ENCODE measurements around the gene MAP3K5. TPM values are rescaled to one million over a fixed set of nuclear protein-coding genes. Genes with fewer than 3 reads are reported as not detected.

MAP3K5 gene
- total and polyA plus RNA-seq, 9 of the 15 experiments (the other 6 are each of a cell fraction or from before 2014, with no cell fraction given), result 2.2 to 13.0 (median 9.9) TPM

DNA sequence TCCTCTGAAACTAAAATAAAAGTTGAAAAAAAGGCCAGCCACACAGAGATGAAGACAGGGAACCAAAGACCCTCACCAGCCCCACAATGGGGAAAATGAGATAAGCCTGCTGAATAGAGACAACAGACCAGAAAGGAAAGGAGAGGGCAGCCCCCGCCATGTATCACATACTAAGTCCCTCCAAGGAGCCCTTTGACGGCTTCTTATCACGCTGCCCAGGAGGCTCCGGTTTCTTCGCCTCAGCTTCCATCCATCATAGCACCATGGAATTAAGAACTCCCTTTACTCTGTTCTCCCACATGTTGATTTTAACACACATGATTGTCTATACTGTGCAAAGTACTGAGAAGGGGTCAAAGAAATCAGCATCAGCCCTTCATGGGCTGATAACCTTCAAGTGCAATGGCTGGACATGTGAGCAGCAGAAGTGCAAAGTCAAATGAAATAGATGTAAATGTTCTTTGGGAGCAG, 54.9 kb downstream of the MAP3K5 start (continued):
- 0 out of 2 replicates have a peak, but pooled peaks have one; percentile 41 for TF ChIP-seq HOMEZ (CRISPR knock-in tag; IDR thresholded peaks at IDR 0.05)
- no peak for TF ChIP-seq MYBL2 (IDR thresholded peaks at IDR 0.05; ENCODE audit: low read depth)
- TF ChIP-seq MYBL2 (CRISPR knock-in tag; IDR thresholded peaks at IDR 0.05; ENCODE audit: borderline replicate concordance), result no peak
- TF ChIP-seq GABPB2 (CRISPR knock-in tag; conservative IDR thresholded peaks at IDR 0.05), result no peak
- no peak for TF ChIP-seq ZNF395 (CRISPR knock-in tag; IDR thresholded peaks at IDR 0.05)
- TF ChIP-seq, protein P1, sequence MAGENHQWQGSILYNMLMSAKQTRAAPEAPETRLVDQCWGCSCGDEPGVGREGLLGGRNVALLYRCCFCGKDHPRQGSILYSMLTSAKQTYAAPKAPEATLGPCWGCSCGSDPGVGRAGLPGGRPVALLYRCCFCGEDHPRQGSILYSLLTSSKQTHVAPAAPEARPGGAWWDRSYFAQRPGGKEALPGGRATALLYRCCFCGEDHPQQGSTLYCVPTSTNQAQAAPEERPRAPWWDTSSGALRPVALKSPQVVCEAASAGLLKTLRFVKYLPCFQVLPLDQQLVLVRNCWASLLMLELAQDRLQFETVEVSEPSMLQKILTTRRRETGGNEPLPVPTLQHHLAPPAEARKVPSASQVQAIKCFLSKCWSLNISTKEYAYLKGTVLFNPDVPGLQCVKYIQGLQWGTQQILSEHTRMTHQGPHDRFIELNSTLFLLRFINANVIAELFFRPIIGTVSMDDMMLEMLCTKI (IDR thresholded peaks at IDR 0.05; ENCODE audit: partially characterized antibody), result no peak
- TF ChIP-seq, protein P2, sequence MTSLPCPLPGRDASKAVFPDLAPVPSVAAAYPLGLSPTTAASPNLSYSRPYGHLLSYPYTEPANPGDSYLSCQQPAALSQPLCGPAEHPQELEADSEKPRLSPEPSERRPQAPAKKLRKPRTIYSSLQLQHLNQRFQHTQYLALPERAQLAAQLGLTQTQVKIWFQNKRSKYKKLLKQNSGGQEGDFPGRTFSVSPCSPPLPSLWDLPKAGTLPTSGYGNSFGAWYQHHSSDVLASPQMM (CRISPR knock-in tag; IDR thresholded peaks at IDR 0.05), result no peak
- TF ChIP-seq ZFPM2 (CRISPR knock-in tag; IDR thresholded peaks at IDR 0.05), result no peak
- peak; percentile 37 for TF ChIP-seq PHF20 (IDR thresholded peaks at IDR 0.05; ENCODE audit: partially characterized antibody)
- TF ChIP-seq DMBX1 (CRISPR knock-in tag; IDR thresholded peaks at IDR 0.05; ENCODE audit: borderline replicate concordance), result no peak
- no peak; a peak in 1 of 4 replicates for TF ChIP-seq FOXA3 (CRISPR knock-in tag; conservative IDR thresholded peaks at IDR 0.05 in 1 of 2, IDR thresholded peaks at IDR 0.05 in 1 of 2)
- no peak for TF ChIP-seq RBM25 (IDR thresholded peaks at IDR 0.05; ENCODE audit: low read depth, low read length, severe bottlenecking)
- no peak for TF ChIP-seq EZH2 (IDR thresholded peaks at IDR 0.05; ENCODE audit: borderline replicate concordance, low read depth, low read length)
- TF ChIP-seq, protein P3, sequence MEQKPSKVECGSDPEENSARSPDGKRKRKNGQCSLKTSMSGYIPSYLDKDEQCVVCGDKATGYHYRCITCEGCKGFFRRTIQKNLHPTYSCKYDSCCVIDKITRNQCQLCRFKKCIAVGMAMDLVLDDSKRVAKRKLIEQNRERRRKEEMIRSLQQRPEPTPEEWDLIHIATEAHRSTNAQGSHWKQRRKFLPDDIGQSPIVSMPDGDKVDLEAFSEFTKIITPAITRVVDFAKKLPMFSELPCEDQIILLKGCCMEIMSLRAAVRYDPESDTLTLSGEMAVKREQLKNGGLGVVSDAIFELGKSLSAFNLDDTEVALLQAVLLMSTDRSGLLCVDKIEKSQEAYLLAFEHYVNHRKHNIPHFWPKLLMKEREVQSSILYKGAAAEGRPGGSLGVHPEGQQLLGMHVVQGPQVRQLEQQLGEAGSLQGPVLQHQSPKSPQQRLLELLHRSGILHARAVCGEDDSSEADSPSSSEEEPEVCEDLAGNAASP (IDR thresholded peaks at IDR 0.05), result no peak
- TF ChIP-seq GABPB1 (CRISPR knock-in tag; IDR thresholded peaks at IDR 0.05), result no peak
- TF ChIP-seq YBX1 (IDR thresholded peaks at IDR 0.05), result no peak
- TF ChIP-seq BRF1 (IDR thresholded peaks at IDR 0.05; ENCODE audit: borderline replicate concordance, extremely low read depth, insufficient read length), result no peak
- no peak for TF ChIP-seq POLR3A (IDR thresholded peaks at IDR 0.05; ENCODE audit: borderline replicate concordance, extremely low read depth, insufficient read depth, insufficient read length)
- TF ChIP-seq FOXK1 (CRISPR knock-in tag; IDR thresholded peaks at IDR 0.05; ENCODE audit: borderline replicate concordance), result no peak
- TF ChIP-seq, protein P4, sequence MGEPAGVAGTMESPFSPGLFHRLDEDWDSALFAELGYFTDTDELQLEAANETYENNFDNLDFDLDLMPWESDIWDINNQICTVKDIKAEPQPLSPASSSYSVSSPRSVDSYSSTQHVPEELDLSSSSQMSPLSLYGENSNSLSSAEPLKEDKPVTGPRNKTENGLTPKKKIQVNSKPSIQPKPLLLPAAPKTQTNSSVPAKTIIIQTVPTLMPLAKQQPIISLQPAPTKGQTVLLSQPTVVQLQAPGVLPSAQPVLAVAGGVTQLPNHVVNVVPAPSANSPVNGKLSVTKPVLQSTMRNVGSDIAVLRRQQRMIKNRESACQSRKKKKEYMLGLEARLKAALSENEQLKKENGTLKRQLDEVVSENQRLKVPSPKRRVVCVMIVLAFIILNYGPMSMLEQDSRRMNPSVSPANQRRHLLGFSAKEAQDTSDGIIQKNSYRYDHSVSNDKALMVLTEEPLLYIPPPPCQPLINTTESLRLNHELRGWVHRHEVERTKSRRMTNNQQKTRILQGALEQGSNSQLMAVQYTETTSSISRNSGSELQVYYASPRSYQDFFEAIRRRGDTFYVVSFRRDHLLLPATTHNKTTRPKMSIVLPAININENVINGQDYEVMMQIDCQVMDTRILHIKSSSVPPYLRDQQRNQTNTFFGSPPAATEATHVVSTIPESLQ (CRISPR knock-in tag; IDR thresholded peaks at IDR 0.05), result 0 out of 2 replicates have a peak, but pooled peaks have one; percentile 69
